GM12892 (cell line): ENCODE measurements around the gene MRC1.

Experiments used
- POLR2A ChIP-seq: IDR thresholded peaks from 2 replicates; pipeline ENCODE4 v1.6.1; 2011; ENCODE audit warnings: low read depth, low read length, control low read depth
- TAF1 ChIP-seq: IDR thresholded peaks from 2 replicates; pipeline ENCODE4 v1.6.1; 2011; ENCODE audit warnings: low read depth, mild to moderate bottlenecking, control low read depth, low read length, borderline replicate concordance

DNA sequence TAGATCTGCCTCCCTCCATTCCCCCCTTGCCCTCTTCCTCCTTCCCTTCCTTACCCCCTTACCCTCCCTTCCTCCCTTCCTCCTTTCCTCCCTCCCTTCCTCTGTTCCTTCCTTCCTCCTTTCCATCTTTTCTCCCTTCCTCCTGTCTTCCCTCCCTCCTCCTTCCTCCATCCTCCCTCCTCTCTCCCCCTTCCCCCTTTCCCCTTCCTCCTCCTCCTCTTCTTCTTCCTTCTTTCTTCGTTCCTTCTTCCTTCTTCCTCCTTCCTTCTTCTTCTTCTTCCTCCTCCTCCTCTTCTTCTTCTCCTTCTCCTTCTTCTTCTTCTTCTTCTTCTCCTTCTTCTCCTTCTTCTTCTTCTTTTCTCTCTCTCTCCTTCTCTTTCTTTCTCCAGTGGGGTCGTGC, 57.9 kb downstream of the MRC1 start:
- TF ChIP-seq TAF1 (no peak), POLR2A (no peak)
